Dorsolateral prefrontal cortex (tissue), 118 donors: Measurements from ENCODE around the gene OSCP1. TPM values are rescaled to one million over a fixed set of nuclear protein-coding genes. Genes with fewer than 3 reads are reported as not detected.

Experiments
- total RNA-seq, 120 experiments: library from RNA; stranded (reverse); gene quantifications; one replicate each; pipeline versions ENCODE4 v1.2.3 to v1.2.4, GENCODE V29; 2022

Gene OSCP1
- total RNA-seq, 120 experiments from 2014 or later, result 17.0 to 49.3 (median 30.6) TPM

Other genes with a start within 250 kb of the OSCP1 start
- gene THRAP3, start 226.0 kb downstream of the OSCP1 start, total RNA-seq, result 10 to 100 TPM; 55.1 to 96.7 (median 78.0) TPM
- gene SH3D21, start 144.1 kb downstream of the OSCP1 start, total RNA-seq, result 10 to 100 TPM in 119 of 120 experiments, 1 to 10 TPM in 1; 6.5 to 40.5 (median 21.0) TPM
- 10 to 100 TPM in 5 of 120 experiments, 1 to 10 TPM in 115; 1.4 to 21.5 (median 4.7) TPM for gene EVA1B, start 126.8 kb downstream of the OSCP1 start, total RNA-seq
- 10 to 100 TPM; 17.4 to 52.5 (median 29.0) TPM for gene STK40, start 64.5 kb downstream of the OSCP1 start, total RNA-seq
- 10 to 100 TPM; 20.2 to 48.4 (median 34.9) TPM for gene LSM10, start 52.5 kb downstream of the OSCP1 start, total RNA-seq
- gene MRPS15, start 13.9 kb upstream of the OSCP1 start, total RNA-seq, result 10 to 100 TPM; 28.8 to 59.3 (median 43.8) TPM
- 10 to 100 TPM in 79 of 120 experiments, 1 to 10 TPM in 41; 3.2 to 43.8 (median 11.6) TPM for gene CSF3R, start 32.5 kb upstream of the OSCP1 start, total RNA-seq